HepG2 (cell line): ENCODE data around the gene FAM174B. TPM values are rescaled to one million over a fixed set of nuclear protein-coding genes. Genes with fewer than 3 reads are reported as not detected.

Experiments used
- ATAC-seq: fragments of 200-7000 bp; cut with Tn5 transposase; 3 replicates; pipeline ENCODE4 v1.9.1; 2020; ENCODE audit warnings: mild to moderate bottlenecking, moderate library complexity
- BruUV-seq: library from RNA; stranded (reverse); fragments of 400-500 nt; replicated peaks from 2 replicates; lab custom pipeline; 2021; lab: Mats Ljungman, UMichigan
- CTCF ChIA-PET: fragments of 300-600 bp; formaldehyde crosslinking; extraction: SDS; loops from one replicate; lab custom pipeline; 2021; ENCODE audit warnings: low total read pairs, inconsistent platforms, low intra/inter-chr PET ratio; lab: Yijun Ruan, JAX
- POLR2A ChIA-PET: fragments of 350-600 bp; sonication (Branson Sonifier 250); formaldehyde crosslinking; loops from one replicate; lab custom pipeline; 2020; ENCODE audit warnings: antibody characterized with exemption, inconsistent platforms; lab: Yijun Ruan, JAX
- DNase-seq: peaks from one replicate; pipeline ENCODE4 v3.0.0-alpha.2; 2015; ENCODE audit warnings: low spot score
- FAIRE-seq: peaks from 3 replicates; lab custom pipeline; 2011; peaks lifted over from hg19 to GRCh38; lab: Jason Lieb, UNC
- H2AFZ ChIP-seq: one replicate; pipeline ENCODE4 v1.6.1; 2011; ENCODE audit warnings: low read length, inconsistent platforms
- H3K27ac ChIP-seq: fragments of 300-600 bp; 3 replicates; pipeline ENCODE4 v1.8.0; 2011; ENCODE audit warnings: mixed run types, mild to moderate bottlenecking, mixed read lengths, low read length, inconsistent platforms; ENCODE audit not compliant: insufficient read depth; ENCODE audit errors: extremely low read length
- H3K27me3 ChIP-seq, 2 experiments: fragments of 200-600 bp in 1 of 2; 2 replicates in 1 of 2; 3 replicates in 1 of 2; pipeline versions ENCODE4 v1.6.0 to v1.8.0; 2011; ENCODE audit warnings: low read length in 2 of 2, mild to moderate bottlenecking in 2 of 2, moderate library complexity in 2 of 2, inconsistent platforms in 1 of 2; ENCODE audit not compliant: insufficient read depth in 2 of 2, control insufficient read depth in 1 of 2
- H3K36me3 ChIP-seq, 2 experiments: fragments of 200-600 bp in 1 of 2; replicated peaks in 1 of 2; 2 replicates in 1 of 2; 3 replicates in 1 of 2; pipeline versions ENCODE4 v1.5.1 to v1.8.0; 2011; ENCODE audit warnings: low read length in 2 of 2, inconsistent platforms in 1 of 2; ENCODE audit not compliant: insufficient read depth in 2 of 2, control insufficient read depth in 1 of 2
- H3K4me1 ChIP-seq: 2 replicates; pipeline ENCODE4 v1.5.1; 2012; ENCODE audit warnings: low read length, inconsistent platforms; ENCODE audit not compliant: insufficient read depth
- H3K4me2 ChIP-seq: 2 replicates; pipeline ENCODE4 v1.6.0; 2011; ENCODE audit warnings: low read depth, low read length, inconsistent platforms
- H3K4me3 ChIP-seq, 3 experiments: fragments of 200-600 bp in 1 of 3; sonication (generic), shearing (Covaris generic) in 1 of 3; replicated peaks in 1 of 3; 2 replicates each; pipeline ENCODE4 v1.5.1; 2011 to 2016; ENCODE audit warnings: low read length in 3 of 3, inconsistent platforms in 2 of 3, low read depth in 2 of 3, mild to moderate bottlenecking in 2 of 3, control low read depth in 1 of 3, mixed read lengths in 1 of 3; ENCODE audit not compliant: insufficient read depth in 1 of 3
- H3K79me2 ChIP-seq: one replicate; pipeline ENCODE4 v1.6.1; 2011; ENCODE audit warnings: low read length, inconsistent platforms; ENCODE audit not compliant: insufficient read depth
- H3K9ac ChIP-seq: 2 replicates; pipeline ENCODE4 v1.6.0; 2011; ENCODE audit warnings: mild to moderate bottlenecking, low read depth, low read length, inconsistent platforms; ENCODE audit not compliant: insufficient read depth
- H3K9me3 ChIP-seq: 2 replicates; pipeline ENCODE4 v1.5.1; 2012; ENCODE audit warnings: mild to moderate bottlenecking, low read length
- H4K20me1 ChIP-seq: 2 replicates; pipeline ENCODE4 v1.6.0; 2011; ENCODE audit warnings: inconsistent platforms, mild to moderate bottlenecking, low read length, moderate library complexity; ENCODE audit not compliant: insufficient read depth
- BRCA1 ChIP-seq: sonication (generic); formaldehyde crosslinking; IDR thresholded peaks from 2 replicates; pipeline ENCODE4 v1.4.0; 2020; ENCODE audit warnings: missing genetic modification reagents
- CBX1 ChIP-seq: IDR thresholded peaks from one replicate; pipeline ENCODE4 v1.6.1; 2016; ENCODE audit warnings: antibody characterized with exemption, low read depth
- CCAR2 ChIP-seq: fragments of 200-400 bp; formaldehyde crosslinking; optimal IDR thresholded peaks from 2 replicates; pipeline ENCODE3; 2018; ENCODE audit warnings: low read depth, mild to moderate bottlenecking, low read length, moderate library complexity
- IKZF1 ChIP-seq: fragments of 450-650 bp; IDR thresholded peaks from 2 replicates; pipeline ENCODE4 v1.7.1; 2016
- MED13 ChIP-seq: sonication (generic); formaldehyde crosslinking; IDR thresholded peaks from 2 replicates; pipeline ENCODE4 v1.5.0; 2020; ENCODE audit warnings: missing genetic modification reagents
- MLXIP ChIP-seq: sonication (generic); formaldehyde crosslinking; IDR thresholded peaks from 2 replicates; pipeline ENCODE4 v1.9.0; 2021; ENCODE audit warnings: missing genetic modification reagents, borderline replicate concordance
- MTF2 ChIP-seq: sonication (generic); formaldehyde crosslinking; IDR thresholded peaks from 2 replicates; pipeline ENCODE4 v1.5.0; 2020; ENCODE audit warnings: missing genetic modification reagents, borderline replicate concordance
- NFE2L2 ChIP-seq: fragments of 150-350 bp; IDR thresholded peaks from 2 replicates; pipeline ENCODE4 v1.6.1; 2014; ENCODE audit warnings: low read length
- PCBP2 ChIP-seq: fragments of 200-400 bp; formaldehyde crosslinking; optimal IDR thresholded peaks from 2 replicates; pipeline ENCODE3; 2018; ENCODE audit warnings: low read length, low read depth; ENCODE audit not compliant: poor library complexity, severe bottlenecking
- ZFY ChIP-seq: sonication (generic); formaldehyde crosslinking; IDR thresholded peaks from 2 replicates; pipeline ENCODE4 v1.4.0; 2020; ENCODE audit warnings: missing genetic modification reagents
- ZKSCAN1 ChIP-seq: fragments of 150-350 bp; IDR thresholded peaks from 2 replicates; pipeline ENCODE4 v1.6.1; 2014; ENCODE audit warnings: low read length
- ZMYM4 ChIP-seq: sonication (generic); formaldehyde crosslinking; IDR thresholded peaks from 2 replicates; pipeline ENCODE4 v1.8.1; 2023; ENCODE audit warnings: mild to moderate bottlenecking, missing genetic modification reagents
- ZNF101 ChIP-seq: sonication (generic); formaldehyde crosslinking; IDR thresholded peaks from 2 replicates; pipeline ENCODE4 v1.4.0; 2020; ENCODE audit warnings: mild to moderate bottlenecking, low read depth, missing genetic modification reagents, borderline replicate concordance
- ZNF12 ChIP-seq: sonication (generic); formaldehyde crosslinking; IDR thresholded peaks from 2 replicates; pipeline ENCODE4 v1.5.0; 2020; ENCODE audit warnings: missing genetic modification reagents
- ZNF367 ChIP-seq: sonication (generic); formaldehyde crosslinking; IDR thresholded peaks from 2 replicates; pipeline ENCODE4 v1.4.0; 2020; ENCODE audit warnings: missing genetic modification reagents, borderline replicate concordance
- ZNF672 ChIP-seq: sonication (generic); formaldehyde crosslinking; IDR thresholded peaks from 2 replicates; pipeline ENCODE4 v1.8.1; 2022; ENCODE audit warnings: missing genetic modification reagents
- ZNF703 ChIP-seq: sonication (generic); formaldehyde crosslinking; IDR thresholded peaks from 2 replicates; pipeline ENCODE4 v1.5.1; 2020; ENCODE audit warnings: missing genetic modification reagents, mild to moderate bottlenecking, moderate library complexity, borderline replicate concordance
- ZNF841 ChIP-seq: sonication (generic); formaldehyde crosslinking; IDR thresholded peaks from 2 replicates; pipeline ENCODE4 v1.8.1; 2023; ENCODE audit warnings: missing genetic modification reagents, borderline replicate concordance
- WGBS: methylation state at CpG from one replicate; pipeline ENCODE4 v1.1.6; 2017; ENCODE audit warnings: low lambda C conversion rate; 5-methylcytosine and 5-hydroxymethylcytosine counted together
- in situ Hi-C: cut with HindIII; loops from 2 replicates; pipeline ENCODE4 v1.10.0; 2017; ENCODE audit warnings: low pct_unique_long_range_greater_than_20kb; ENCODE audit not compliant: extremely low pct_ligation_motif_present
- intact Hi-C: fragments of 100-400 bp; cut with micrococcal nuclease; formaldehyde crosslinking; loops from one replicate; pipeline ENCODE4 v1.10.0; 2022; ENCODE audit not compliant: unreplicated experiment
- polyA plus RNA-seq, 8 experiments: library from polyadenylated mRNA; depleted of rRNA in 3 of 8; stranded (reverse) in 7 of 8; unstranded in 1 of 8; fragments of >200 nt; fragmentation: Illumina TruSeq in 4 of 8; extraction: Trizol in 4 of 8; gene quantifications; 2 replicates each; pipeline versions ENCODE4 v1.2.1 to v1.2.3, GENCODE V29; 2011 to 2016; ENCODE audit warnings: low read depth in 4 of 8, missing spikeins in 1 of 8, mixed read lengths in 1 of 8; ENCODE audit not compliant: insufficient read depth in 1 of 8
- total RNA-seq, 5 experiments: library from RNA; depleted of rRNA; stranded (reverse); fragments of >200 nt; fragmentation: Illumina TruSeq; extraction: Trizol; gene quantifications; 2 replicates each; pipeline ENCODE4 v1.2.3, GENCODE V29; 2016; ENCODE audit warnings: low read depth in 1 of 5

Gene FAM174B
- total and polyA plus RNA-seq, 2 of the 13 experiments (the other 11 are each of a cell fraction or from before 2014, with no cell fraction given): 0.90 to 2.1 TPM

DNA sequence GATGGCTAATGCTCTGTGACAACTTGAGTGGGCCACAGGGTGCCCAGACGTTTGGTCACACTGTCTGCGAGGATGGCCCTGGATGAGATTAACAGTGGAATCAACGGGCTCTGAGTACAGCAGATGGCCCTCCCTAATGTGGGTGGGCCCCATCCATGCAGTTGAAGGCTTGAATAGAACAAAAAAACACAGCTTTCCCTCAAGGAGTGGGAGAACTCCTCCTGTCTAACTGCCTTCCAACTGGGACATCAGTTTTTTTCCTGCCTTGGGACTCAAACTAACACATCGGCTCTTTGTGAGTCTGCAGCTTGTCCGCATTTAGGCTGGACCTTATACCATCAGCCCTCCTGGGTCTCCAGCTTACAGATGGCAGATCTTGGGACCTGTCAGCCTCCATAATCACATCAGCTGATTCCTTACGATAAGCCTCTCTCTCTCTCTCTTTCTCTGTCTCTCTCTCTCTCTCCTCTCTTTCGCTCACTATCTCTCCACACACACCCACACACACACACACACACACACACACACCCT lies 20.8 kb downstream of the FAM174B start:
- Histone ChIP-seq H3K36me3 (no peaks in the 10 kb centered on the region), H4K20me1 (no peaks in the 10 kb centered on the region)
- CTCF ChIA-PET: no interaction called here
- intact Hi-C loops: no loop called here
- TF ChIP-seq CBX1: no peak
- TF ChIP-seq, all 625 proteins: peak for 0
- H3K27me3 ChIP-seq: peaks cover 0 to 3% of the 10 kb centered on the region in 2 experiments; a peak in 1 of 5 replicates
- FAIRE-seq: no peak
- H2AFZ ChIP-seq: no peak overlapping the region
- BruUV-seq: no TSS peak
- no peak overlapping the region for H3K4me3 ChIP-seq
- H3K9ac ChIP-seq: no peak overlapping the region
- H3K27ac ChIP-seq: no peak overlapping the region
- POLR2A ChIA-PET: no interaction called here
- 36% methylated on average over 7 of the region's 7 CpGs for WGBS
- H3K4me2 ChIP-seq: no peak overlapping the region
- in situ Hi-C loops: no loop called here
- ATAC-seq: no peak
- H3K4me1 ChIP-seq: peaks cover 20% of the 10 kb centered on the region
- no peaks in the 10 kb centered on the region for H3K79me2 ChIP-seq
- no peaks in the 10 kb centered on the region for H3K9me3 ChIP-seq
- no peak for DNase-seq

DNA sequence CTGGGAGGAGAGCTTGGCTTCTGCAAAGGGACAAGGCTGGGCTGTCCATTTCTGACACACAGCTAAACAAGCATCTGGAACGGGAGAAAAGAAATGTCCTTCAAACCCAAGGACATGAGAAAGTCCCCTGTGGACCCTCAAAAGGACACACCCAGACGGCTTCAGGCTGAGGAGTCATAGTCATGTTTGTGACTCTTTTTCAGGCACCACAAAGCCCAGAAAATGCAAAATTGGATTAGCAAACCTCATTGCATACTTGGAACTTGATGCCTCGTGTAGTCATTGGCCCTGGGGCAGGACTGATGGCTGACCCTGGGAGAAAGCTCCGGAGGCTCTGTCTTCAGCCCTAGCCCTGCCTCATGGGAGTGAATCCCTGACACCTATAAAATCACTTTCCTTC lies 21.5 kb downstream of the FAM174B start:
- ATAC-seq: no peak
- Histone ChIP-seq H3K36me3 (no peaks in the 10 kb centered on the region), H3K4me1 (peaks cover 20% of the 10 kb centered on the region), H3K9ac (no peak overlapping the region), H3K4me3 (no peak overlapping the region), H4K20me1 (no peaks in the 10 kb centered on the region), H2AFZ (no peak overlapping the region), H3K79me2 (no peaks in the 10 kb centered on the region), H3K27me3 (peaks cover 0 to 3% of the 10 kb centered on the region in 2 experiments; a peak in 1 of 5 replicates), H3K4me2 (no peak overlapping the region), H3K27ac (no peak overlapping the region), H3K9me3 (no peaks in the 10 kb centered on the region)
- FAIRE-seq: no peak
- in situ Hi-C loops: no loop called here
- 52% methylated on average over 3 of the region's 4 CpGs for WGBS
- TF ChIP-seq ZNF703 (no peak), ZNF672 (no peak), CCAR2 (no peak), ZNF841 (CRISPR knock-in tag) (no peak), ZNF367 (CRISPR knock-in tag) (no peak), ZFY (no peak), MLXIP (no peak), MTF2 (CRISPR knock-in tag) (no peak), ZKSCAN1 (no peak), PCBP2 (no peak), IKZF1 (no peak), MED13 (CRISPR knock-in tag) (no peak), BRCA1 (CRISPR knock-in tag) (no peak), NFE2L2 (no peak), ZNF101 (CRISPR knock-in tag) (no peak), ZMYM4 (CRISPR knock-in tag) (no peak), ZNF12 (CRISPR knock-in tag) (no peak)
- POLR2A ChIA-PET: no interaction called here
- CTCF ChIA-PET: no interaction called here
- intact Hi-C loops: no loop called here
- no peak for DNase-seq
- no TSS peak for BruUV-seq
